ENCODE results near the gene KSR2.

GRCh38 chr12:117890644-117891043 is 78.1 kb downstream of the KSR2 start:
- TF ChIP-seq CEBPB (IDR thresholded peaks at IDR 0.05; ENCODE audit: low read depth, low read length): 0 out of 2 replicates have a peak, but pooled peaks have one; percentile 1
- no peak for TF ChIP-seq CTCF (conservative IDR thresholded peaks at IDR 0.05; ENCODE audit: low read depth, low read length)
- TF ChIP-seq POLR2A (IDR thresholded peaks at IDR 0.05; ENCODE audit: low read depth, low read length): no peak
- no peak for TF ChIP-seq MAZ (IDR thresholded peaks at IDR 0.05; ENCODE audit: borderline replicate concordance, low read depth, low read length)
- TF ChIP-seq MXI1 (IDR thresholded peaks at IDR 0.05; ENCODE audit: borderline replicate concordance, low read depth, low read length): no peak
- TF ChIP-seq RFX5 (IDR thresholded peaks at IDR 0.05; ENCODE audit: low read depth, low read length): no peak
- TF ChIP-seq MAFK (IDR thresholded peaks at IDR 0.05; ENCODE audit: low read depth, low read length): no peak
- no peak for TF ChIP-seq USF2 (IDR thresholded peaks at IDR 0.05; ENCODE audit: low read depth, low read length)
- TF ChIP-seq SMC3 (IDR thresholded peaks at IDR 0.05; ENCODE audit: low read depth, low read length): no peak

Data from IMR-90 (cell line).